ENCODE results near the gene ZNF211. TPM values are rescaled to one million over a fixed set of nuclear protein-coding genes. Genes with fewer than 3 reads are reported as not detected.
A peak's percentile ranks its signal among the peaks of the same experiment; 100 is the strongest.

Gene ZNF211
- total and polyA plus RNA-seq, 9 of the 15 experiments (the other 6 are each of a cell fraction or from before 2014, with no cell fraction given) = 1.3 to 11.6 (median 4.5) TPM

DNA sequence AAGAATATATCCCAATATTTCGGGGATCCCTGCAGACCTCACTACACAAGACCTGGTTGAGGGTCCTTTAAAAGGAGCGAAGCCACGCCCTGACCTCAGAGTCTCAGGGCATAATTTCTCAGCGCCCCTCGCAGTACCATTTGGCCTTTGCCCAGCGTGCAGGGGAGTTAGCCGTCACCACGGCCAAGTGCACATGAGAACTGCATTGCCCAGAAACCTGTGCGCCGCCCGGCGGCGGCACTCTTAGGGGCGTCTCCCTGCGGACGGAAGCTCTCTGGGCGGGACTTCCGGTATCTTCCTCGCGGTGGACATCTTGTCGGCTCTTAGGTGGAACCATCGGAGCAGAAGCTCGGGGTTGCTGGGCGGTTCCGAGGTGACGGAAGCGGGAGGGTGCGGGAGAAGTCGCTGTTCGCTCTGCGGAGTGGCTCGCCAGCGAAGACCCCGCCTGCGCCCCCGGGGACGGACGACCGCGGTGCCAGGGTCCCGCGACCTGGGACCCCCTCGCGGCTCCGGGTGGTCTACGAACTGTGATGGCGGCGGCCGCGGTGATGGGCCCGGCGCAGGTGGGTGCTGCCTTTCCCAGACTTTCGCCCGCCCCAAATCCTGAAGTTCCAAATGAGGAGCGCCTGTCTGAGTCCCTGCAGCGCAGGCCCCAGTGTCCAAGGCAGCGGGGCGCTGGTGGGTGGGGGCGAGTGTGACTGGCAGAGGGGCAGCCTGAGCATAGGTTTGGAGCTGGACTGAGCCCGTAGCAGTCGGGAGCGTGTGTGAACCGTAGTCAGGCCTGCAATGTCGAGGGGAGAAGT lies 18.8 kb upstream of the ZNF211 start, which contains the start of gene ZNF134 (continued):
- TF ChIP-seq ZNF512 (tag; IDR thresholded peaks at IDR 0.05) (no peak), ZNF124 (CRISPR knock-in tag; IDR thresholded peaks at IDR 0.05) (no peak), NUFIP1 (IDR thresholded peaks at IDR 0.05; ENCODE audit: partially characterized antibody) (no peak), PHF20 (IDR thresholded peaks at IDR 0.05; ENCODE audit: partially characterized antibody) (peak; percentile 68), GTF2E2 (tag; IDR thresholded peaks at IDR 0.05) (no peak), CCAR2 (IDR thresholded peaks at IDR 0.05; ENCODE audit: low read depth, low read length) (no peak), NCOR1 (IDR thresholded peaks at IDR 0.05) (no peak), EZH2 (IDR thresholded peaks at IDR 0.05; ENCODE audit: borderline replicate concordance, low read depth, low read length) (no peak), MAFF (IDR thresholded peaks at IDR 0.05; ENCODE audit: low read length) (no peak), BDP1 (IDR thresholded peaks at IDR 0.05; ENCODE audit: insufficient read depth, insufficient read length) (no peak), EP400 (IDR thresholded peaks at IDR 0.05) (peak; percentile 65; the same call in 1 of the 2 replicates), CSDE1 (IDR thresholded peaks at IDR 0.05) (no peak), SRSF9 (IDR thresholded peaks at IDR 0.05; ENCODE audit: borderline replicate concordance, low read depth, low read length) (no peak), ZNF282 (CRISPR knock-in tag; IDR thresholded peaks at IDR 0.05) (no peak), MXI1 (IDR thresholded peaks at IDR 0.05; ENCODE audit: low read depth, low read length) (no peak), ZNF695 (CRISPR knock-in tag; IDR thresholded peaks at IDR 0.05) (no peak), ILF3 (IDR thresholded peaks at IDR 0.05; ENCODE audit: borderline replicate concordance) (no peak), ZNF3 (CRISPR knock-in tag; IDR thresholded peaks at IDR 0.05) (no peak)
- TF ChIP-seq, protein P1, sequence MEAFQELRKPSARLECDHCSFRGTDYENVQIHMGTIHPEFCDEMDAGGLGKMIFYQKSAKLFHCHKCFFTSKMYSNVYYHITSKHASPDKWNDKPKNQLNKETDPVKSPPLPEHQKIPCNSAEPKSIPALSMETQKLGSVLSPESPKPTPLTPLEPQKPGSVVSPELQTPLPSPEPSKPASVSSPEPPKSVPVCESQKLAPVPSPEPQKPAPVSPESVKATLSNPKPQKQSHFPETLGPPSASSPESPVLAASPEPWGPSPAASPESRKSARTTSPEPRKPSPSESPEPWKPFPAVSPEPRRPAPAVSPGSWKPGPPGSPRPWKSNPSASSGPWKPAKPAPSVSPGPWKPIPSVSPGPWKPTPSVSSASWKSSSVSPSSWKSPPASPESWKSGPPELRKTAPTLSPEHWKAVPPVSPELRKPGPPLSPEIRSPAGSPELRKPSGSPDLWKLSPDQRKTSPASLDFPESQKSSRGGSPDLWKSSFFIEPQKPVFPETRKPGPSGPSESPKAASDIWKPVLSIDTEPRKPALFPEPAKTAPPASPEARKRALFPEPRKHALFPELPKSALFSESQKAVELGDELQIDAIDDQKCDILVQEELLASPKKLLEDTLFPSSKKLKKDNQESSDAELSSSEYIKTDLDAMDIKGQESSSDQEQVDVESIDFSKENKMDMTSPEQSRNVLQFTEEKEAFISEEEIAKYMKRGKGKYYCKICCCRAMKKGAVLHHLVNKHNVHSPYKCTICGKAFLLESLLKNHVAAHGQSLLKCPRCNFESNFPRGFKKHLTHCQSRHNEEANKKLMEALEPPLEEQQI (IDR thresholded peaks at IDR 0.05) = no peak
- TF ChIP-seq, protein P2, sequence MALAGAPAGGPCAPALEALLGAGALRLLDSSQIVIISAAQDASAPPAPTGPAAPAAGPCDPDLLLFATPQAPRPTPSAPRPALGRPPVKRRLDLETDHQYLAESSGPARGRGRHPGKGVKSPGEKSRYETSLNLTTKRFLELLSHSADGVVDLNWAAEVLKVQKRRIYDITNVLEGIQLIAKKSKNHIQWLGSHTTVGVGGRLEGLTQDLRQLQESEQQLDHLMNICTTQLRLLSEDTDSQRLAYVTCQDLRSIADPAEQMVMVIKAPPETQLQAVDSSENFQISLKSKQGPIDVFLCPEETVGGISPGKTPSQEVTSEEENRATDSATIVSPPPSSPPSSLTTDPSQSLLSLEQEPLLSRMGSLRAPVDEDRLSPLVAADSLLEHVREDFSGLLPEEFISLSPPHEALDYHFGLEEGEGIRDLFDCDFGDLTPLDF (CRISPR knock-in tag; IDR thresholded peaks at IDR 0.05) = no peak
- TF ChIP-seq, protein P3, sequence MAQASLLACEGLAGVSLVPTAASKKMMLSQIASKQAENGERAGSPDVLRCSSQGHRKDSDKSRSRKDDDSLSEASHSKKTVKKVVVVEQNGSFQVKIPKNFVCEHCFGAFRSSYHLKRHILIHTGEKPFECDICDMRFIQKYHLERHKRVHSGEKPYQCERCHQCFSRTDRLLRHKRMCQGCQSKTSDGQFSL (CRISPR knock-in tag; IDR thresholded peaks at IDR 0.05) = no peak
- TF ChIP-seq, protein P3 (tag; IDR thresholded peaks at IDR 0.05) = no peak

All from K562 (cell line).